ENCODE data around the gene ADAM30. TPM values are rescaled to one million over a fixed set of nuclear protein-coding genes. Genes with fewer than 3 reads are reported as not detected.

ADAM30 gene
- total RNA-seq, 2 donors from 2014 or later = 2.0 TPM; not detected in 1

DNA sequence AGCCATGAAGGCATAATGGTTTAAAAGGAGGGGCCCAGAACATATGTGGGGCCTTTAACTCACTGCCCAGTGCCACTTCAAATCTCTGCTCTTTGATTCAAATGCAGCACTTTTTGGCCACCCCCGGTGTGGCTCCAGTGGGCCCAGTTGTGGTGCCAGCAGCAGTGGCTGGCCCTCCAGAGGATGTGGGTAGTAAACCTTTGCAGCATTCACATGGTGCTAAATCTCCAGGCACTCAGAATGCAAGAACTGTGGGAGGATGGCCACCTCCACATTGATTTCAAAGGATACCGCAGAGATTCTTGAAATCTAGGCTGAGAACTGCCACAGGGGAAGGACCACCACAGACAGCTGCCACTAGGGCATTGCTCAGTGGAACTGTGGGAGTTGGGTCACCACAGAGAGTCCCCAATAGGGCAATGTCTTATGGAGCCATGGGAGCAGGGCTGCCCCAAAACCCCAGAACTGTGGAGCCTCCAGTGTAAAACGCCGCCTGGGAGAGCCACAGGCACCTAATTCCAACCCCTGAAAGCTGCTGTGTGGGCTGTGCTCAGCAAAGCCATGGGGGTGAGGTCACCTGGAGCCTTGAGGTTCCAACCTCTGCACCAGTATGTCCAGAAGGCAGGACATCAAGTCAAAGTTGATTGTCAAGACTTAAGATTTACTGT lies 6.6 kb upstream of the ADAM30 start:
- H3K9me3 ChIP-seq = no peaks in the 10 kb centered on the region
- H3K4me3 ChIP-seq = no peak overlapping the region
- 97% methylated on average over 2 of the region's 4 CpGs for WGBS
- intact Hi-C loops (cut with DNase I) = no loop called here
- no peak overlapping the region for H3K27ac ChIP-seq
- no peaks in the 10 kb centered on the region for H3K27me3 ChIP-seq (replicated peaks; ENCODE audit: insufficient read depth)
- no peak for DNase-seq (ENCODE audit: low spot score)
- H3K36me3 ChIP-seq = no peaks in the 10 kb centered on the region
- TF ChIP-seq, protein P1, sequence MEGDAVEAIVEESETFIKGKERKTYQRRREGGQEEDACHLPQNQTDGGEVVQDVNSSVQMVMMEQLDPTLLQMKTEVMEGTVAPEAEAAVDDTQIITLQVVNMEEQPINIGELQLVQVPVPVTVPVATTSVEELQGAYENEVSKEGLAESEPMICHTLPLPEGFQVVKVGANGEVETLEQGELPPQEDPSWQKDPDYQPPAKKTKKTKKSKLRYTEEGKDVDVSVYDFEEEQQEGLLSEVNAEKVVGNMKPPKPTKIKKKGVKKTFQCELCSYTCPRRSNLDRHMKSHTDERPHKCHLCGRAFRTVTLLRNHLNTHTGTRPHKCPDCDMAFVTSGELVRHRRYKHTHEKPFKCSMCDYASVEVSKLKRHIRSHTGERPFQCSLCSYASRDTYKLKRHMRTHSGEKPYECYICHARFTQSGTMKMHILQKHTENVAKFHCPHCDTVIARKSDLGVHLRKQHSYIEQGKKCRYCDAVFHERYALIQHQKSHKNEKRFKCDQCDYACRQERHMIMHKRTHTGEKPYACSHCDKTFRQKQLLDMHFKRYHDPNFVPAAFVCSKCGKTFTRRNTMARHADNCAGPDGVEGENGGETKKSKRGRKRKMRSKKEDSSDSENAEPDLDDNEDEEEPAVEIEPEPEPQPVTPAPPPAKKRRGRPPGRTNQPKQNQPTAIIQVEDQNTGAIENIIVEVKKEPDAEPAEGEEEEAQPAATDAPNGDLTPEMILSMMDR (IDR thresholded peaks at IDR 0.05) = no peak
- TF ChIP-seq POLR2AphosphoS5 (IDR thresholded peaks at IDR 0.05) = no peak
- TF ChIP-seq POLR2A (IDR thresholded peaks at IDR 0.05) = no peak
- no peaks in the 10 kb centered on the region for H3K4me1 ChIP-seq (replicated peaks)

DNA sequence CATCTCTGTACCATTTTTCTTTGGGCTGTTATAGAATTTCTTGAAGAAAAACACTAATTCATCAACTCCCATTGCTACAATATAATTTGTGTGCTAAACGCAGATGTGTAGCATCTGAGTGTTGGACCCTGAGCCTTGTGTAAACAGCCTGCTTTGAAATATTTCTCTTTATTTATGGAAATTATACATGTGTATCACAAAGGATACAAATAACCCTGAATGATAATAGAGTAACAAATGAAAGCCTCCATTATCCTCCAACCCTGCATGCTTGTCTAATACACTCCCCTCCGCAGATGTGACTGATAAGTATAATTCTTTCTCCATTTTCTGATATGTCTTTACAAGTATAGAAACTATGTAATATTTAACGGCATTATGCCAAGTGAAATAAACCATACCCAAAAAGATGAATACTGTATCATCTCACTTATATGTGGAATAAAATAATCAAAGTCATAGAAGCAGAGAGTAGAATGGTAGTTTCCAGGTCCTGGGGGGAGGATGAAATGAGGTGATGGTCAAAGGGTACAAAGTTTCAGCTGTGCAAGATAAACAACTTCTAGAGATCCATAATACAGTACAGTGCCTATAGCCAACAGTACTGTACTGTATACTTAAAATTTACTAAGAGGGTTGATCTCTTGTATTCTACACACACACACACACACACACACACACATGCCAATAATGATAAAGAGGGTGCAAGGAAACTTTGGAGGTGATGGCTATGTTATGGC lies 2.8 kb upstream of the ADAM30 start:
- Histone ChIP-seq H3K4me1 (replicated peaks) (no peaks in the 10 kb centered on the region), H3K9me3 (no peaks in the 10 kb centered on the region), H3K27ac (no peak overlapping the region), H3K36me3 (no peaks in the 10 kb centered on the region), H3K27me3 (replicated peaks; ENCODE audit: insufficient read depth) (no peaks in the 10 kb centered on the region), H3K4me3 (no peak overlapping the region)
- no peak for DNase-seq (ENCODE audit: low spot score)
- intact Hi-C loops (cut with DNase I) = no loop called here
- 81% methylated on average over 3 of the region's 3 CpGs for WGBS
- TF ChIP-seq POLR2AphosphoS5 (IDR thresholded peaks at IDR 0.05) (no peak), POLR2A (IDR thresholded peaks at IDR 0.05) (no peak)
- TF ChIP-seq, protein P1 (IDR thresholded peaks at IDR 0.05) = no peak

DNA sequence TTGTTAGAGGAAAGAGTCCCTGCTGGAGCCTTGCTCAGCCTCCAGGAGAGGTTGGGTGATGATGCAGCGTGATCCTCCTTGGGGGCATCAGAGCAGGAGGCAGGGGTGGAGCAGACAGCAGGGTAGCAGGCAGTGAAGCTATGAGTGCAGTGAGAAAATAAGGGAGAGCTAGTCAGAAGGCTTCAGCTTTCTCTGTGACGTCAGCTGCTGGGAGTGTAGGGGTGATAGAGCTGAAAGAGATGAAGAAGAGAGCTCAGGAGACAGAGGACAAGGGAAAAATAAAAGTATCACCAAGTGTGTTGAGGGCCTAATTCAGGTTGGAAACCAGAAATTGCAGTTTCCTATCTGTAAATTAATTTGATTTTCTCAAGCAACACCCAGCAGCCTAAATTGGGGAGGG lies 2.2 kb upstream of the ADAM30 start:
- WGBS = 74% methylated on average over 2 of the region's 2 CpGs
- intact Hi-C loops (cut with DNase I) = no loop called here
- H3K9me3 ChIP-seq = no peaks in the 10 kb centered on the region

DNA sequence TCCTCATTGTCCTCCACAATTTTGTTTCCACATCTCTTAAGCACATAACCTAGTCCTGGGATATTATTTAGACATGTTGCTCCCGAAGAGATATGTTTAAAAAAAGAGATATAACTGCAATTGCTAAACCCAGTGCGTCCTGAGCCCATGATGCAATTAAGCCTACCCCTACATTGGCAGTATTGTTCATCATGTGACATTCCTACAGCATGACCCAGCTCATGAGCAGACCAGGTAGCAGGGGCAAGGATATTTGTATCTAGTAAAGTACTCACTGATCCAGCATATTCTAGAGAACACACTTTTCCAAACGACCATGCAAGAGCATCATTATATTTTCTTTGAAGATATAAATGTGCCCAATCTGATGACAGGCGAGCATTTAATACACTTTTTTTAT lies 1.2 kb downstream of the ADAM30 start:
- DNase-seq (ENCODE audit: low spot score) = no peak
- intact Hi-C loops (cut with DNase I) = no loop called here
- Histone ChIP-seq H3K4me1 (replicated peaks) (no peaks in the 10 kb centered on the region), H3K27ac (no peak overlapping the region), H3K9me3 (no peaks in the 10 kb centered on the region), H3K36me3 (no peaks in the 10 kb centered on the region), H3K4me3 (no peak overlapping the region), H3K27me3 (replicated peaks; ENCODE audit: insufficient read depth) (no peaks in the 10 kb centered on the region)
- 86% methylated on average over 4 of the region's 4 CpGs for WGBS
- no peak for TF ChIP-seq POLR2AphosphoS5 (IDR thresholded peaks at IDR 0.05)
- TF ChIP-seq POLR2A (IDR thresholded peaks at IDR 0.05) = no peak
- TF ChIP-seq, protein P1 (IDR thresholded peaks at IDR 0.05) = no peak

More for the DNA sequence above, 2.2 kb upstream of the ADAM30 start:
- no peaks in the 10 kb centered on the region for H3K4me1 ChIP-seq (replicated peaks)
- no peak for DNase-seq (ENCODE audit: low spot score)
- H3K36me3 ChIP-seq = no peaks in the 10 kb centered on the region
- H3K27ac ChIP-seq = no peak overlapping the region
- TF ChIP-seq POLR2AphosphoS5 (IDR thresholded peaks at IDR 0.05) (no peak), POLR2A (IDR thresholded peaks at IDR 0.05) (no peak)
- TF ChIP-seq, protein P1 (IDR thresholded peaks at IDR 0.05) = no peak
- no peaks in the 10 kb centered on the region for H3K27me3 ChIP-seq (replicated peaks; ENCODE audit: insufficient read depth)
- H3K4me3 ChIP-seq = no peak overlapping the region
